Measurements from ENCODE around the gene GINS1. TPM values are rescaled to one million over a fixed set of nuclear protein-coding genes. Genes with fewer than 3 reads are reported as not detected.

The GINS1 gene
- total and polyA plus RNA-seq, 2 experiments from 2014 or later = 32.0 to 65.4 TPM

DNA sequence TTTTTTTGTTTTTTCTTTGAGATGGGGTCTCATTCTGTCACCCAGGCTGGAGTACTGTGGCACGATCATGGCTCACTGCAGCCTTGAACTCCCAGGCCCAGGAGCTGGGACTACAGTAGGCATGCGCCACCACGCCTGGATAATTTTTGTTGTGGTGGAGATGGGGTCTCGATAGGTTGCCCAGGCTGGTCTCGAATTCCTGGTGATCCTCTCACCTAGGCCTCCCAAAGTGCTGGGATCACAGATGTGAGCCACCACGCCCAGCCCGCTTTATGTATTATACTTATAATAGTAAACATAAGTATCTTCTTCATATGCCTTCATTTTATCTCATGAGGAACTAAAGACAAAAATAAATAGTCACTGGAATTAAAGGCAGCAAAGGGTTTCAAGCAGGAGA, 63.5 kb downstream of the GINS1 start:
- H3K36me3 Mint-ChIP-seq (ENCODE audit: low read depth) = peaks cover 63% of the 10 kb centered on the region

More for the DNA sequence above, 63.5 kb downstream of the GINS1 start:
- no peak for DNase-seq (ENCODE audit: low spot score)
- no peak overlapping the region for H3K27ac ChIP-seq (ENCODE audit: low read depth)
- H3F3A ChIP-seq (replicated peaks; ENCODE audit: low read depth) = no peaks in the 10 kb centered on the region
- no peaks in the 10 kb centered on the region for H3K4me1 ChIP-seq (ENCODE audit: insufficient read depth)
- Mint-ChIP-seq H3K9me3 (no peaks in the 10 kb centered on the region; the same call in 2 of the 3 replicates), H3K27me3 (ENCODE audit: insufficient read depth, low read depth, poor library complexity) (peaks cover 1% of the 10 kb centered on the region), H3K4me1 (peaks cover 3% of the 10 kb centered on the region; the same call in 2 of the 3 replicates), H3K4me3 (no peak overlapping the region), H3K27ac (no peak overlapping the region)
- no peak for ATAC-seq
- H3K27me3 ChIP-seq (ENCODE audit: insufficient read depth) = no peaks in the 10 kb centered on the region
- TF ChIP-seq ZNF114 (CRISPR knock-in tag; IDR thresholded peaks at IDR 0.05) (no peak), JUNB (IDR thresholded peaks at IDR 0.05; ENCODE audit: unreplicated experiment) (no peak), ZNF331 (CRISPR knock-in tag; IDR thresholded peaks at IDR 0.05; ENCODE audit: low read depth) (no peak), CREB1 (CRISPR knock-in tag; IDR thresholded peaks at IDR 0.05; ENCODE audit: low read depth) (no peak), STAT1 (IDR thresholded peaks at IDR 0.05; ENCODE audit: unreplicated experiment) (no peak), NANOG (IDR thresholded peaks at IDR 0.05; ENCODE audit: borderline replicate concordance) (no peak), EZH2phosphoT487 (IDR thresholded peaks at IDR 0.05; ENCODE audit: unreplicated experiment) (no peak), POLR2AphosphoS5 (IDR thresholded peaks at IDR 0.05; ENCODE audit: low read depth) (no peak), EZH2 (IDR thresholded peaks at IDR 0.05; ENCODE audit: low read depth, unreplicated experiment) (no peak)
- TF ChIP-seq, protein P1, sequence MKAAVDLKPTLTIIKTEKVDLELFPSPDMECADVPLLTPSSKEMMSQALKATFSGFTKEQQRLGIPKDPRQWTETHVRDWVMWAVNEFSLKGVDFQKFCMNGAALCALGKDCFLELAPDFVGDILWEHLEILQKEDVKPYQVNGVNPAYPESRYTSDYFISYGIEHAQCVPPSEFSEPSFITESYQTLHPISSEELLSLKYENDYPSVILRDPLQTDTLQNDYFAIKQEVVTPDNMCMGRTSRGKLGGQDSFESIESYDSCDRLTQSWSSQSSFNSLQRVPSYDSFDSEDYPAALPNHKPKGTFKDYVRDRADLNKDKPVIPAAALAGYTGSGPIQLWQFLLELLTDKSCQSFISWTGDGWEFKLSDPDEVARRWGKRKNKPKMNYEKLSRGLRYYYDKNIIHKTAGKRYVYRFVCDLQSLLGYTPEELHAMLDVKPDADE (IDR thresholded peaks at IDR 0.05) = no peak
- TF ChIP-seq, protein P2, sequence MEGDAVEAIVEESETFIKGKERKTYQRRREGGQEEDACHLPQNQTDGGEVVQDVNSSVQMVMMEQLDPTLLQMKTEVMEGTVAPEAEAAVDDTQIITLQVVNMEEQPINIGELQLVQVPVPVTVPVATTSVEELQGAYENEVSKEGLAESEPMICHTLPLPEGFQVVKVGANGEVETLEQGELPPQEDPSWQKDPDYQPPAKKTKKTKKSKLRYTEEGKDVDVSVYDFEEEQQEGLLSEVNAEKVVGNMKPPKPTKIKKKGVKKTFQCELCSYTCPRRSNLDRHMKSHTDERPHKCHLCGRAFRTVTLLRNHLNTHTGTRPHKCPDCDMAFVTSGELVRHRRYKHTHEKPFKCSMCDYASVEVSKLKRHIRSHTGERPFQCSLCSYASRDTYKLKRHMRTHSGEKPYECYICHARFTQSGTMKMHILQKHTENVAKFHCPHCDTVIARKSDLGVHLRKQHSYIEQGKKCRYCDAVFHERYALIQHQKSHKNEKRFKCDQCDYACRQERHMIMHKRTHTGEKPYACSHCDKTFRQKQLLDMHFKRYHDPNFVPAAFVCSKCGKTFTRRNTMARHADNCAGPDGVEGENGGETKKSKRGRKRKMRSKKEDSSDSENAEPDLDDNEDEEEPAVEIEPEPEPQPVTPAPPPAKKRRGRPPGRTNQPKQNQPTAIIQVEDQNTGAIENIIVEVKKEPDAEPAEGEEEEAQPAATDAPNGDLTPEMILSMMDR (conservative IDR thresholded peaks at IDR 0.05; ENCODE audit: low read depth in 2 of 2) = no peak
- TF ChIP-seq, protein P3, sequence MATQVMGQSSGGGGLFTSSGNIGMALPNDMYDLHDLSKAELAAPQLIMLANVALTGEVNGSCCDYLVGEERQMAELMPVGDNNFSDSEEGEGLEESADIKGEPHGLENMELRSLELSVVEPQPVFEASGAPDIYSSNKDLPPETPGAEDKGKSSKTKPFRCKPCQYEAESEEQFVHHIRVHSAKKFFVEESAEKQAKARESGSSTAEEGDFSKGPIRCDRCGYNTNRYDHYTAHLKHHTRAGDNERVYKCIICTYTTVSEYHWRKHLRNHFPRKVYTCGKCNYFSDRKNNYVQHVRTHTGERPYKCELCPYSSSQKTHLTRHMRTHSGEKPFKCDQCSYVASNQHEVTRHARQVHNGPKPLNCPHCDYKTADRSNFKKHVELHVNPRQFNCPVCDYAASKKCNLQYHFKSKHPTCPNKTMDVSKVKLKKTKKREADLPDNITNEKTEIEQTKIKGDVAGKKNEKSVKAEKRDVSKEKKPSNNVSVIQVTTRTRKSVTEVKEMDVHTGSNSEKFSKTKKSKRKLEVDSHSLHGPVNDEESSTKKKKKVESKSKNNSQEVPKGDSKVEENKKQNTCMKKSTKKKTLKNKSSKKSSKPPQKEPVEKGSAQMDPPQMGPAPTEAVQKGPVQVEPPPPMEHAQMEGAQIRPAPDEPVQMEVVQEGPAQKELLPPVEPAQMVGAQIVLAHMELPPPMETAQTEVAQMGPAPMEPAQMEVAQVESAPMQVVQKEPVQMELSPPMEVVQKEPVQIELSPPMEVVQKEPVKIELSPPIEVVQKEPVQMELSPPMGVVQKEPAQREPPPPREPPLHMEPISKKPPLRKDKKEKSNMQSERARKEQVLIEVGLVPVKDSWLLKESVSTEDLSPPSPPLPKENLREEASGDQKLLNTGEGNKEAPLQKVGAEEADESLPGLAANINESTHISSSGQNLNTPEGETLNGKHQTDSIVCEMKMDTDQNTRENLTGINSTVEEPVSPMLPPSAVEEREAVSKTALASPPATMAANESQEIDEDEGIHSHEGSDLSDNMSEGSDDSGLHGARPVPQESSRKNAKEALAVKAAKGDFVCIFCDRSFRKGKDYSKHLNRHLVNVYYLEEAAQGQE (IDR thresholded peaks at IDR 0.05; ENCODE audit: unreplicated experiment) = no peak
- TF ChIP-seq, protein P4, sequence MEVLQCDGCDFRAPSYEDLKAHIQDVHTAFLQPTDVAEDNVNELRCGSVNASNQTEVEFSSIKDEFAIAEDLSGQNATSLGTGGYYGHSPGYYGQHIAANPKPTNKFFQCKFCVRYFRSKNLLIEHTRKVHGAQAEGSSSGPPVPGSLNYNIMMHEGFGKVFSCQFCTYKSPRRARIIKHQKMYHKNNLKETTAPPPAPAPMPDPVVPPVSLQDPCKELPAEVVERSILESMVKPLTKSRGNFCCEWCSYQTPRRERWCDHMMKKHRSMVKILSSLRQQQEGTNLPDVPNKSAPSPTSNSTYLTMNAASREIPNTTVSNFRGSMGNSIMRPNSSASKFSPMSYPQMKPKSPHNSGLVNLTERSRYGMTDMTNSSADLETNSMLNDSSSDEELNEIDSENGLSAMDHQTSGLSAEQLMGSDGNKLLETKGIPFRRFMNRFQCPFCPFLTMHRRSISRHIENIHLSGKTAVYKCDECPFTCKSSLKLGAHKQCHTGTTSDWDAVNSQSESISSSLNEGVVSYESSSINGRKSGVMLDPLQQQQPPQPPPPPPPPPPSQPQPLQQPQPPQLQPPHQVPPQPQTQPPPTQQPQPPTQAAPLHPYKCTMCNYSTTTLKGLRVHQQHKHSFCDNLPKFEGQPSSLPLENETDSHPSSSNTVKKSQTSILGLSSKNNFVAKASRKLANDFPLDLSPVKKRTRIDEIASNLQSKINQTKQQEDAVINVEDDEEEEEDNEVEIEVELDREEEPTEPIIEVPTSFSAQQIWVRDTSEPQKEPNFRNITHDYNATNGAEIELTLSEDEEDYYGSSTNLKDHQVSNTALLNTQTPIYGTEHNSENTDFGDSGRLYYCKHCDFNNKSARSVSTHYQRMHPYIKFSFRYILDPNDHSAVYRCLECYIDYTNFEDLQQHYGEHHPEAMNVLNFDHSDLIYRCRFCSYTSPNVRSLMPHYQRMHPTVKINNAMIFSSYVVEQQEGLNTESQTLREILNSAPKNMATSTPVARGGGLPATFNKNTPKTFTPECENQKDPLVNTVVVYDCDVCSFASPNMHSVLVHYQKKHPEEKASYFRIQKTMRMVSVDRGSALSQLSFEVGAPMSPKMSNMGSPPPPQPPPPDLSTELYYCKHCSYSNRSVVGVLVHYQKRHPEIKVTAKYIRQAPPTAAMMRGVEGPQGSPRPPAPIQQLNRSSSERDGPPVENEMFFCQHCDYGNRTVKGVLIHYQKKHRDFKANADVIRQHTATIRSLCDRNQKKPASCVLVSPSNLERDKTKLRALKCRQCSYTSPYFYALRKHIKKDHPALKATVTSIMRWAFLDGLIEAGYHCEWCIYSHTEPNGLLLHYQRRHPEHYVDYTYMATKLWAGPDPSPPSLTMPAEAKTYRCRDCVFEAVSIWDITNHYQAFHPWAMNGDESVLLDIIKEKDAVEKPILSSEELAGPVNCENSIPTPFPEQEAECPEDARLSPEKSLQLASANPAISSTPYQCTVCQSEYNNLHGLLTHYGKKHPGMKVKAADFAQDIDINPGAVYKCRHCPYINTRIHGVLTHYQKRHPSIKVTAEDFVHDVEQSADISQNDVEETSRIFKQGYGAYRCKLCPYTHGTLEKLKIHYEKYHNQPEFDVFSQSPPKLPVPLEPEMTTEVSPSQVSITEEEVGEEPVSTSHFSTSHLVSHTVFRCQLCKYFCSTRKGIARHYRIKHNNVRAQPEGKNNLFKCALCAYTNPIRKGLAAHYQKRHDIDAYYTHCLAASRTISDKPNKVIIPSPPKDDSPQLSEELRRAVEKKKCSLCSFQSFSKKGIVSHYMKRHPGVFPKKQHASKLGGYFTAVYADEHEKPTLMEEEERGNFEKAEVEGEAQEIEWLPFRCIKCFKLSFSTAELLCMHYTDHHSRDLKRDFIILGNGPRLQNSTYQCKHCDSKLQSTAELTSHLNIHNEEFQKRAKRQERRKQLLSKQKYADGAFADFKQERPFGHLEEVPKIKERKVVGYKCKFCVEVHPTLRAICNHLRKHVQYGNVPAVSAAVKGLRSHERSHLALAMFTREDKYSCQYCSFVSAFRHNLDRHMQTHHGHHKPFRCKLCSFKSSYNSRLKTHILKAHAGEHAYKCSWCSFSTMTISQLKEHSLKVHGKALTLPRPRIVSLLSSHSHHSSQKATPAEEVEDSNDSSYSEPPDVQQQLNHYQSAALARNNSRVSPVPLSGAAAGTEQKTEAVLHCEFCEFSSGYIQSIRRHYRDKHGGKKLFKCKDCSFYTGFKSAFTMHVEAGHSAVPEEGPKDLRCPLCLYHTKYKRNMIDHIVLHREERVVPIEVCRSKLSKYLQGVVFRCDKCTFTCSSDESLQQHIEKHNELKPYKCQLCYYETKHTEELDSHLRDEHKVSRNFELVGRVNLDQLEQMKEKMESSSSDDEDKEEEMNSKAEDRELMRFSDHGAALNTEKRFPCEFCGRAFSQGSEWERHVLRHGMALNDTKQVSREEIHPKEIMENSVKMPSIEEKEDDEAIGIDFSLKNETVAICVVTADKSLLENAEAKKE (CRISPR knock-in tag; IDR thresholded peaks at IDR 0.05) = no peak
- H2AFZ ChIP-seq = no peak overlapping the region
- H3K4me2 ChIP-seq = no peak overlapping the region
- no peak overlapping the region for H3K4me3 ChIP-seq
- no peaks in the 10 kb centered on the region for H3K36me3 ChIP-seq (ENCODE audit: insufficient read depth)
- peaks cover 4% of the 10 kb centered on the region for H4K20me1 ChIP-seq (replicated peaks; ENCODE audit: insufficient read depth)
- H3K9me2 ChIP-seq (ENCODE audit: insufficient read depth) = no peaks in the 10 kb centered on the region
- H3K79me2 ChIP-seq (replicated peaks; ENCODE audit: insufficient read depth) = no peaks in the 10 kb centered on the region
